GM19324 (cell line): Measurements from ENCODE around the gene PASK.
"Not testable (repeated sequence)": the region's sequence is repeated elsewhere in the genome, so short reads cannot be mapped to it uniquely, and the experiment has no call there.

Experiments used
- ATAC-seq: cut with Tn5 transposase; IDR thresholded peaks from one replicate; pipeline ENCODE4 v1.9.1; 2021; ENCODE audit warnings: mild to moderate bottlenecking, moderate library complexity; ENCODE audit not compliant: unreplicated experiment, low FRiP score

PASK gene

GRCh38 chr2:241148891-241149674 is at the start of gene PASK:
TSS of gene PASK (minus strand) at chr2:241149472. CDS start at chr2:241143032, 6,440 bp downstream.
- ATAC-seq = peak; percentile 69

GRCh38 chr2:241198381-241199279 is 49.4 kb upstream of the PASK start:
- ATAC-seq = no peak

- no peak for ATAC-seq
These were observed 48.7 kb upstream of the PASK start for GRCh38 chr2:241197947-241198346.

GRCh38 chr2:241197246-241197645 is 48.0 kb upstream of the PASK start:
- ATAC-seq = not testable (repeated sequence)

GRCh38 chr2:241195506-241196130 is 46.3 kb upstream of the PASK start:
- no peak for ATAC-seq

- no peak for ATAC-seq
These were observed 45.5 kb upstream of the PASK start for GRCh38 chr2:241194811-241195210.

- no peak for ATAC-seq
These were observed 44.0 kb upstream of the PASK start for GRCh38 chr2:241193271-241193670.

GRCh38 chr2:241191081-241191480 is 41.8 kb upstream of the PASK start:
- ATAC-seq = no peak

GRCh38 chr2:241190291-241190981 is 41.2 kb upstream of the PASK start:
- no peak for ATAC-seq

- ATAC-seq = no peak
These were observed 40.6 kb upstream of the PASK start for GRCh38 chr2:241189856-241190201.

- no peak for ATAC-seq
These were observed 40.0 kb upstream of the PASK start for GRCh38 chr2:241189093-241189855.

GRCh38 chr2:241188361-241189092 is 39.3 kb upstream of the PASK start, which contains the start of gene ANO7:
TSS of gene ANO7 (plus strand) at chr2:241188677. CDS start at chr2:241190064, 1,387 bp downstream.
- ATAC-seq = no peak

GRCh38 chr2:241187918-241188234 is 38.6 kb upstream of the PASK start:
- no peak for ATAC-seq

- no peak for ATAC-seq
These were observed 38.0 kb upstream of the PASK start for GRCh38 chr2:241187101-241187917.

- ATAC-seq = no peak
These were observed 36.7 kb upstream of the PASK start for GRCh38 chr2:241185961-241186360.

GRCh38 chr2:241184901-241185300 is 35.6 kb upstream of the PASK start:
- no peak for ATAC-seq

GRCh38 chr2:241183221-241183620 is 33.9 kb upstream of the PASK start:
- ATAC-seq = no peak

GRCh38 chr2:241182531-241183133 is 33.4 kb upstream of the PASK start:
- ATAC-seq = no peak
